ENCODE data around the gene SGMS1.

The SGMS1 gene

DNA sequence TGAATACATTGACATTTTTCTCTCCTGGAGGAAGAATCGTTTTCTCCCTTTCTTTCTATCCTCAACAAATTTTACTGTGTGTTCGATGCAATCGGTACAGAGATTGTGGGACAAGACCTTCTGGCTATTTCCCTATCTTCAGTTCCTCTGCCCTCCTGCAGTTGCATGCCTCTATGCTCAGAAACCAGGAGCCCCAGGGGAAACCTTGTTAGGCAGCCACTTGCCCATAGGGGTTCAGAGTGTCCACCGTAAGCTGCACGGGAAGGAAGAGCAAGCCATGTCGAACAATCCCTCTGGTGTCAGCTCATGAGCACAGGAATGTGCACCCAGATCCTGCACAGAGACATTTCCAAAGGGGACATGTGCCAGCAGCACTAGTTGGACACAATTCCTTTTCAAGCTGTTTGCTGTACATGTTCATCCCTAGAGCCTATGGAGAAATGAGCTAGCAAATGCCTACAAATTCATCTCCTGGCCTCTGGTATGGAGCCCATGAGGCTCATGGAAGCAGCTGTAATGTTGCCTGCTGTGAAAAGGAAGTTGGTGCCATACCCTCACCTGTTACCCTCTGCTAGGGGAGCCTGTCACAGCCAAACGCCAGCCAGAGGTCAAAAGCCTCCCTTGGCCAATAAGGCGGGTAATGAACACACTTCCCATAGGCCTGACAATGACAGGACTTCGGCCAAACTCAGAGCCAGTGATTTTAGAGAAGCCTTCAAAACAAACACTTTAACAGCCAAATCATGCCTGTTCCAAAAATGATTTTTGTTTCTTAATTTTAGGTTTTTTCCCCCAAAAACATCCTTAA, 336.6 kb downstream of the SGMS1 start (continued):
- TF ChIP-seq CSRNP3 (CRISPR knock-in tag; IDR thresholded peaks at IDR 0.05) (no peak), TSHZ2 (CRISPR knock-in tag; IDR thresholded peaks at IDR 0.05) (no peak)

DNA sequence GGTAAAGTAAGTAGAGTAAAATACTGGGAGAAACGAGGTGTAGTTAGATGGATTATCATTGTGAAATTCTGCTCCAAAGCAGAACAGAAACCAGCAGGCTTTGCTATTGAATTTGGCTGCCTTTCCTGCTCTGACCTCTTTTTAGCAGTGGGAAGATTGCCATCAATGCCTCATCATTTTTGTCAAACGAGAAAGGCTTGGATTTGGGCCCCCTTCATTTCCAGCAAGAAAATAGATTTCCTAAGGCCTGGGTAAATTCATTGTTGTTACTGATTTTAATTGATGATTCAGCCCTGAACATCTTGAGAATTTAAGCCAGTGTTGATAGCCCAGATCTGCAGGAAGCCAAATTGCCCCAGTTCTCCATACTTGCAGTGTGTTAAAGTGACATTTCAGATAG, 337.2 kb downstream of the SGMS1 start:
- peak; percentile 52 for TF ChIP-seq ISL1 (CRISPR knock-in tag; IDR thresholded peaks at IDR 0.05)
- no peak for TF ChIP-seq BACH2 (CRISPR knock-in tag; IDR thresholded peaks at IDR 0.05; ENCODE audit: borderline replicate concordance)
- ATAC-seq: peak; percentile 65

GRCh38 chr10:50281967-50282522, 341.7 kb downstream of the SGMS1 start:
- no peak for ATAC-seq
- TF ChIP-seq CSDC2 (CRISPR knock-in tag; IDR thresholded peaks at IDR 0.05) (no peak), SNAI2 (CRISPR knock-in tag; IDR thresholded peaks at IDR 0.05) (no peak), ARNTL (CRISPR knock-in tag; IDR thresholded peaks at IDR 0.05; ENCODE audit: borderline replicate concordance, low read depth) (no peak)

DNA sequence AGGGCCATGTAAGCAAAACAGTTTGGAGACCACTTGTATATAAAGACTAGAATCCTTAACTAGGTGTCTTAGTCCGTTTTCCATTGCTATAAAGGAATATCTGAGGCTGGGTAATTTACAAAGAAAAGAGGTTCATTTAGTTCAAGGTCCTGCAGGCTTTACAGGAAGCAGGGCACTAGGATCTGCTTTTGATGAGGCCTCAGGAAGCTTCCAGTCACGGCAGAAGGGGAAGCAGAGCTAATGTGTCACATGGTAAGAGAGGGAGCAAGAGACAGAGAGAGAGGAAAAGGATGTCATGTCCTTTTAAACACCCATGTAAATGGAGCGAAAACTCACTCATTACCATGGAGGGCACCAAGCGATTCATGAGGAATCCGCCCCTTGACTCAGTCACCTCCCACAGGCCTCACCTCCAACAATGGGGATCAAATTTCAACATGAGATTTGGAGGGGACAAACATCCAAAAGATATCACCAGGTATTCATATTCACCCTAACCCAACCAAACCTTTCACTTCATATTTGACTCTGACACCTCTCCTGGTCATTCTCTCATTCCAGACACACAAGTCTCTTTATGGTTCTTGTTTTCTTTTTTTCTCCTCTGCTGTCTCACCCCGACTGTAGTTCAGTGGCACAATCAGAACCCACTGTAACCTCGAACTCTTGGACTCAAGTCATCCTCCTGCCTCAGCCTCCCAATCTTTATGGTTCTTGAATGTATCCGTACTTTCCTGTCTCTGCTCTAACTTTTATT, 342.4 kb downstream of the SGMS1 start:
- ATAC-seq: no peak
- TF ChIP-seq CSRNP3 (CRISPR knock-in tag; IDR thresholded peaks at IDR 0.05) (no peak), POU6F1 (CRISPR knock-in tag; IDR thresholded peaks at IDR 0.05; ENCODE audit: borderline replicate concordance, low read depth) (no peak)

GRCh38 chr10:50280049-50280841, 343.5 kb downstream of the SGMS1 start:
- ATAC-seq: no peak
- no peak for TF ChIP-seq ISL1 (CRISPR knock-in tag; IDR thresholded peaks at IDR 0.05)
- TF ChIP-seq TOX (CRISPR knock-in tag; IDR thresholded peaks at IDR 0.05; ENCODE audit: borderline replicate concordance): no peak
- no peak for TF ChIP-seq PPARA (CRISPR knock-in tag; IDR thresholded peaks at IDR 0.05; ENCODE audit: borderline replicate concordance)
- TF ChIP-seq ZNF8 (CRISPR knock-in tag; IDR thresholded peaks at IDR 0.05): no peak
- no peak for TF ChIP-seq ESRRG (CRISPR knock-in tag; IDR thresholded peaks at IDR 0.05)
- no peak for TF ChIP-seq CSRNP3 (CRISPR knock-in tag; IDR thresholded peaks at IDR 0.05)
- TF ChIP-seq, protein P1, sequence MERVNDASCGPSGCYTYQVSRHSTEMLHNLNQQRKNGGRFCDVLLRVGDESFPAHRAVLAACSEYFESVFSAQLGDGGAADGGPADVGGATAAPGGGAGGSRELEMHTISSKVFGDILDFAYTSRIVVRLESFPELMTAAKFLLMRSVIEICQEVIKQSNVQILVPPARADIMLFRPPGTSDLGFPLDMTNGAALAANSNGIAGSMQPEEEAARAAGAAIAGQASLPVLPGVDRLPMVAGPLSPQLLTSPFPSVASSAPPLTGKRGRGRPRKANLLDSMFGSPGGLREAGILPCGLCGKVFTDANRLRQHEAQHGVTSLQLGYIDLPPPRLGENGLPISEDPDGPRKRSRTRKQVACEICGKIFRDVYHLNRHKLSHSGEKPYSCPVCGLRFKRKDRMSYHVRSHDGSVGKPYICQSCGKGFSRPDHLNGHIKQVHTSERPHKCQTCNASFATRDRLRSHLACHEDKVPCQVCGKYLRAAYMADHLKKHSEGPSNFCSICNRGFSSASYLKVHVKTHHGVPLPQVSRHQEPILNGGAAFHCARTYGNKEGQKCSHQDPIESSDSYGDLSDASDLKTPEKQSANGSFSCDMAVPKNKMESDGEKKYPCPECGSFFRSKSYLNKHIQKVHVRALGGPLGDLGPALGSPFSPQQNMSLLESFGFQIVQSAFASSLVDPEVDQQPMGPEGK (CRISPR knock-in tag; IDR thresholded peaks at IDR 0.05; ENCODE audit: borderline replicate concordance): no peak
- TF ChIP-seq, protein P2, sequence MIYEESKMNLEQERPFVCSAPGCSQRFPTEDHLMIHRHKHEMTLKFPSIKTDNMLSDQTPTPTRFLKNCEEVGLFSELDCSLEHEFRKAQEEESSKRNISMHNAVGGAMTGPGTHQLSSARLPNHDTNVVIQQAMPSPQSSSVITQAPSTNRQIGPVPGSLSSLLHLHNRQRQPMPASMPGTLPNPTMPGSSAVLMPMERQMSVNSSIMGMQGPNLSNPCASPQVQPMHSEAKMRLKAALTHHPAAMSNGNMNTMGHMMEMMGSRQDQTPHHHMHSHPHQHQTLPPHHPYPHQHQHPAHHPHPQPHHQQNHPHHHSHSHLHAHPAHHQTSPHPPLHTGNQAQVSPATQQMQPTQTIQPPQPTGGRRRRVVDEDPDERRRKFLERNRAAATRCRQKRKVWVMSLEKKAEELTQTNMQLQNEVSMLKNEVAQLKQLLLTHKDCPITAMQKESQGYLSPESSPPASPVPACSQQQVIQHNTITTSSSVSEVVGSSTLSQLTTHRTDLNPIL (CRISPR knock-in tag; IDR thresholded peaks at IDR 0.05; ENCODE audit: low read depth): no peak
- no peak for TF ChIP-seq ZNF565 (CRISPR knock-in tag; conservative IDR thresholded peaks at IDR 0.05; ENCODE audit: low read depth)
- TF ChIP-seq BACH2 (CRISPR knock-in tag; IDR thresholded peaks at IDR 0.05; ENCODE audit: borderline replicate concordance): no peak
- no peak for TF ChIP-seq OSR1 (CRISPR knock-in tag; IDR thresholded peaks at IDR 0.05)

Data from SK-N-SH treated with all-trans-retinoic acid at 6 μM for 48 hours (cell line).